NOMO-1 (cell line): ENCODE data around the gene ANKFY1.
A peak's percentile ranks its signal among the peaks of the same experiment; 100 is the strongest.
"Not testable (repeated sequence)": the region's sequence is repeated elsewhere in the genome, so short reads cannot be mapped to it uniquely, and the experiment has no call there.

Experiments used
- DNase-seq, 2 experiments: peaks; one replicate each; lab custom pipeline; 2025; ENCODE audit not compliant: unreplicated experiment in 2 of 2; lab: John Stamatoyannopoulos, UW

The ANKFY1 gene

DNA sequence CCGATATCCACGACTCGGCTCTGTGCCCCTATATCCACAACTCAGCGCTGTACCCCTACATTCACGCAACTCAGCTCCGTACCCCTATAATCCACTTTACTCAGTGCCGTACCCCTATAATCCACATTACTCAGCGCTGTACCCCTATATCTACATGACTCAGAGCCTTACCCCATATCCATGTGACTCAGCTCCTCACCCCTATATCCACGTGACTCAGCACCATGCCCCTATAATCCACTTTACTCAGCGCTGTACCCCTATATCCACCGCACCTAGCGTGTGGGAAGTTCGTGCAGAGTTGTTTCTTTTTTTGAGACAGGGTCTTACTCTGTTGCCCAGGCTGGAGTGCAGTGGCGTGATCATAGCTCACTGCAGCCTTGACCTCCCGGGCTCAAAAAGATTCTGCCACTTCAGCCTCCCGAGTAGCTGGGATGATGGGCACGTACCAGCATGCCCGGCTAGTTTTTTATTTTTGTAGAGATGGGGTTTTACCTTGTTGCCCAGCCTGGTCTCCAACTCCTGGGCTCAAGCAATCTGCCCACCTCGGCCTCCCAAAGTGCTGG is 103.4 kb downstream of the ANKFY1 start:
- no peak for DNase-seq

DNA sequence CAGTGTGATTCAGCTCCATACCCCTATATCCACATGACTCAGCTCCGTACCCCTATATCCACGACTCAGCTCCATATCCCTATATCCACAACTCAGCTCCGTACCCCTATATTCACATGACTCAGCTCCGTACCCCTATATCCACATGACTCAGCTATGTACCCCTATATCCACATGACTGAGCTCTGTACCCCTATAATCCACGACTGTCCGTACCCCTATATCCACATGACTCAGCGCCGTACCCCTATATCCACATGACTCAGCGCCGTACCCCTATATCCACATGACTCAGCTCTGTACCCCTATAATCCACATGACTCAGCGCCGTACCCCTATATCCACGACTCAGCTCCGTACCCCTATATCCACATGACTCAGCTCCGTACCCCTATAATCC is 104.0 kb downstream of the ANKFY1 start:
- no peak for DNase-seq

DNA sequence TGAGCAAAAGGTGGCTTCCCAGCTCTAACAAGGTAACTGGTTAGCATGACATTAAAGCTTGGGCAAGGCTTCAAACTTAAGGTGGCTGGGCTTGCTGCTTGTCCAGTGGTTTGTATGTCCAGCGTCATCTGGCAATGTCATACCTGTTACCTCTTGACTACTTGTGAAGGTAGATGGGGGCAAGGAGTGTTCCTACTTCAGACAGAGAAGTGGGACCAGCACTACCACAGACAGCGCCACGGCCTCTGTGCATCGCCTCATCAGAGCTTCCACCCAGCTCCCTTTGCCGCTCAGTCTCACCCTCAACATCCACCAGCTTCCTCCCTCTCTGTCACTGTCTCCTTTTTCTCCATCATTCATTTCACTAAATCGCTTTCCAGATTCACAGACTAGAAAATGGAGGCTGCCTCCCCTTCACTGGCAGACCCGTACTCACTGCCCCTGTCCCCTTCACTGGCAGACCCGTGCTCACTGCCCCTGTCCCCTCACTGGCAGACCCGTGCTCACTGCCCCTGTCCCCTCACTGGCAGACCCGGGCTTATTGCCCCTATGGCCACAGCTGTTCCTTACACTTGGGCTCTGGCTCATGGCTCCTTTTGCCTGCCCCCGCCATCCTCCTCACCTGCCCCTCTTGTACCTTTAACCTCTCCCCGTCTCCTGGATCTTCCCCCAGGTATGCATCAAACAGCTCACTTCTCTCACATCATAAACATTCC is 106.0 kb downstream of the ANKFY1 start:
- no peak for DNase-seq

DNA sequence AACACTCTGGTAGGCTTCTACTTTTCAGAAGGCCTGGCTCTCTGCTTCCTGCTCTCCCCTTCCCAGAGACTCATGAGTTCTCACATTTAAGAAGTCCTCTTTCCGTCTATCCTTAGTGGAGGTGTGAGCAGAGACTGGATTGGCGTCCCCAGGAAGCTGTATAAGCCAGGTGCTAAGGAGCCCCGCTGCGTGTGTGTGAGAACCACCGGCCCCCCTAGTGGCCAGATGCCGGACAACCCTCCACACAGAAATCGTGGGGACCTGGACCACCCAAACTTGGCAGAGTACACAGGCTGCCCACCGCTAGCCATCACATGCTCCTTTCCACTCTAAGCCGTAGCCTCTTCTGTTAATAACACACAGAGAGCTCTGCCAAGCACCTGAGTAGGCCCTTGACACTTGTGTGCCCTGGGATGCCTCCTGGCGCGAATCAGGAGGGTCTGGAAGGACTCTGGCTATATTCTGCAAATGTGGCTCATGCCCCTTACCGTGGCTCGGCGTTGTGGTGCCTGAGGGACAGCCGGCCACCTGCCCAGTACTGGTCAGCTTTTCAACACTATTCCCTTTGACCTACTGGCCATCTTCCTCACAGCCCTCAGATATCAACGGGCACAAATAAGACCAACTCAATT is 106.9 kb downstream of the ANKFY1 start:
- no peak for DNase-seq

DNA sequence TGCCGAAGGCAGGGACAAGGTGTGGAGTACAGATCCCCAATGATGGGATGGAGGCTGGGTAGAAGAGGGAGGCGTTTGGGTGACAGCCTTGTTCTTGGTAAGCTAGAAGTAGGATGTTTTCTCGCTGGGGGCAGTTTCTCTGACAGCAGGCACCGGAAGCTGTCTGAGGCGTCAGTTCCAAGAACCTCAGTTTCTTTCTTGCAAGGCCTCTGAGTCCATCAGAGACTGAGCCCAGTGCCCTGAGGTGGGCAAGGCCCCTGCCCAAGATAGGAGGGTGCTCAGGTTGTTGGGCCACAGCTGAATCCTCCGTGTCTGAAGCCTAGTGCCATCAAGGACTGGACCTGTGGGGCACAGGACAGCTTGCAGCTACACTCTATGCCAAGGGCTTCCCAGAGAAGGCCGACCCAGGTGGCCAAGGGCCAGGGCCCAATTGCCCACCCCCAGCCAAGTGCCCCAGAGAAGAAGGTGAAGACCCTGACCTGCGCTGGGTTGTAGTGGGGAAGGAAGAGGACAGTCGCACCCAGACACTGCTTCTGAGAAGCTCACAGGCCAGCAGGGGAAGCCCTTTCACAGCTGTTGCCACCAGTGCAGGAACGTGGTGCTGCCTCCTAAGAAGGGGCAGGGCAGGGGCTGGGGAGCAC is 107.7 kb downstream of the ANKFY1 start:
- DNase-seq, result no peak

DNA sequence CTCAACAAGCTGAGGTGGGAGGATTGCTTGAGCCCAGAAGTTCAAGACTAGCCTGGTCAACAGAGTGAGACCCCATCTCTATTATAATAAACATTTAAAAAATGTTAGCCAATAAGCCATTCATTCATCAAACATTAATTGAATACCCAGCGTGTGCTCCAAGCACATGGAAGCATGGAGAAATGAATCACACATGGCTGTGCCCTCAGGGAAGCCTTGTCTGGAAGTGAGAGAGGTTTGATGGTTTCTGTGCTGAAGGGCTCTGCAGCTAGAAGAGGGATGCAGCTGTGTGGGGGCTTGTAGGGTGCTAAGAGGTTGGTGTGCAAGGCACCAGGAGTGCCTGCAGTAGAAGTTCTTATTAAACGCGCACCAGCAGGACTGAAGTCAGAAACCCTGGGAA is 109.6 kb downstream of the ANKFY1 start:
- no peak for DNase-seq

DNA sequence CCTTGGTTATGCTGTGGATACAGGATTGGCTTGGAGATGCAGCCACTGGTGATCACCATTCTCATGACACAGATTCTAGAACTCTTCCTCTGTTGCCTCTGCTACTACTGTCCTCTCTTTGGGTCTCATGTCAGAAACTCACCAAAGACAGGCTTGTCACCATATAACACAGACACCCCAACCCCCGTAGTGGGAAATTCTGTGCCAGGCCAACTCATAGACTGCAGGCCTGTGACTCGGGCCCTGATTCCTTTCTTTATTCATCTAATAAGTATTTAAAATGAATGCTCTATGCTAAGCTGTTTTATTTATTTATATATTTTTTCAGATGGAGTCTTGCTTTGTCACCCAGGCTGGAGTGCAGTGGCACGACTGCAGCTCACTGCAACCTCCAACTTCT is 111.3 kb downstream of the ANKFY1 start:
- DNase-seq, result no peak

DNA sequence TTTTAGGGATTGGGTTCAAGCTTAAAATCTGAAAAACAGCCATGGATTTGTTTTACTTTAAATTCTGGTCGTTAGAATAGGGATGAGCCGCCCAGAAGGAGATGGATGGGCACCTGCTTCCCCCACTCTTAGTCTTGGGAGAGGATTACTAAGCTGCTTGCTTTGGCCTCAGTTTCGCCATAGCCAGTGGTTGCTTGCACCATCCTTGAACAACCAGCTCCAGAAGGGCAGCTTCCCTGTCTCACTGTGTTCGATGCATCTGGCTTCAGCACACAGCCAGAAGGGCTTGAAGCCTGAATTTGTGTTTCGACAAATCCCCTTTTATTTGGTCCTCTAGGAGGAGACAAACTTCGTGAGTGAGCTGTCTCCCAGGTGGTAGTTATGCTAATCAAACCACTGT is 113.7 kb downstream of the ANKFY1 start:
- peak in 1 of 2 experiments; percentile 34 for DNase-seq

DNA sequence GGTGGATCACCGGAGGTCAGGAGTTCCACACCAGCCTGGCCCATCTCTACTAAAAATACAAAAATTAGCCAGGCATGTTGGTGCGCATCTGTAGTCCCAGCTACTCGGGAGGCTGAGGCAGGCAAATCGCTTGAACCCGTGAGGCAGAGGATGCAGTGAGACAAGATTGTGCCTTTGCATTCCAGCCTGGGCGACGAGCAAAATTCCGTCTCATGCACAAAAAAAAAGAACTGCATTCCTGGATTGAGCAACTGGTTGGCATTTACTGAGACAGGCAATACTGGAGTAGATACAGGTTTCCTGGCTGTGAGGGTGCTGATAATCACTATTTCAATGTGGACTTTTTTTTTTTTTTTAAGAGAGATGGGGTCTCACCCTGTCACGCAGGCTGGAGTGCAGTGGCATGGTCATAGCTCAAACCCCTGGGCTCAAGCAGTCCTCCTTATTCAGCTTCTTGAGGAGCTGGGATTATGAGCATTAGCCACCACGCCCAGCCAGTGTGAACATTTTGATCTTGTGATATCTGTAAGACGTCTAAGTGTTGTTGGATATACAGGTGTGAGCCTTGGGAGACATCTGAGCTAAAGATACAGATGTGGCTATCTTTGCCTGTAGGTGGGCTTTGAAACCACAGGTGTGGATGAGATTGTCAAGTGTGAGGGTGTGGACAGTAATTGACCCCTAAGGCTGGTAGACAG is 115.0 kb downstream of the ANKFY1 start:
- no peak for DNase-seq

DNA sequence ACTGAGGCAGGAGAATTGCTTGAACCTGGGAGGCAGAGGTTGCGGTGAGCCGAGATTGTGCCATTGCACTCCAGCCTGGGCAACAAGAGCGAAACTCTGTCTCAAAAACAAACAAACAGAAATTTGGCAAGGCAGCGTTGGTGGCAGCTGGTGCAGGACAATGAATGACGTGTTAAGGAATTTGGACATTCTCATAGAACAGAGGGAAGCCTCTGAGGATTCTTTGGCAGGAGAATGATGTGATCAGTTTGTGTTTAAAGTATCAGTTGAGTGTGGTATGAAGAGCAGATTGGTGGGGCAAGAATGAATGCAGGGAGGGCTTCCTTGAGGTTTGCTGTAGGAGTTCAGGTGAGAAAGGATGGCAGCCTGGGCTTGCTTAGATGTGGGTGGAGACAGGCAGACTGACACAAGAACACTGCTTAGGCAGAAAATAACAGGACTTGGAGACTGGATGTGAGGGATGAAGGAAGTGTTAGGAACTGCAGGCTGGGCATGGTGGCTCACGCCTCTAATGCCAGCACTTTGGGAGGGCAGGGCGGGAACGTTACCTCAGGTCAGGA is 115.9 kb downstream of the ANKFY1 start:
- DNase-seq, result no peak

DNA sequence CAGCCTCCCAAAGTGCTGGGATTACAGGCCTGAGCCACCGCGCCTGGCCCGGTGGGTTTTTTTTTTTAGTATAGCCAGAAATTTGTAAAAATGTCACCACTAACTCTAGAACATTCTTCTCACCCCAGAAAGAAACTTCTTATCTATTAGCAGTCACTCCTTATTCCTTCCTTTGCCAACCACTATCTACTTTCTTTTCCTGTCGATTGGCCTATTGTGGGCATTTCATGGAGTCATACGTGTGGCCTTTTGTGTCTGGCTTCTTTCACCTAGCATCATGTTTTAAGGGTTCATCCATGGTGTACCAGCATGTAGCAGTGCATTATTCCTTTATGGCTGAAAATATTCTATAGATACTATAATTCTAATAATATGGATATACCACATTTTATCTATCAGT is 117.1 kb downstream of the ANKFY1 start:
- no peak for DNase-seq

DNA sequence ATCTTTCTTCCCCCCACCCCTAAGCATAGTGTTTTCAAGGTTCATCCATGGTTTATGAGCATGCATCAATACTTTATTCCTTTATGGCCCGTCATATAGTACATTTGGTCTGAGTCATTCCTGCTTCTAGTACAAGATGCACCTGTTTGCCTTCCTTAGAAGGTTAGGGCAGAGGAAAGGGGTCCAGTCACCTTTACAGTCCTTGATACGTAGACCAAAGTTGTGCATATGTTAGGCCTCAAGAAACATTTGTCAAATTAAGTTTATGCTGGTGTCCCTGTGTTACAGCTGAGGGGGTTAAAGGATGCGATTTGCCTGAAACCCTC is 119.4 kb downstream of the ANKFY1 start:
- DNase-seq, result no peak

DNA sequence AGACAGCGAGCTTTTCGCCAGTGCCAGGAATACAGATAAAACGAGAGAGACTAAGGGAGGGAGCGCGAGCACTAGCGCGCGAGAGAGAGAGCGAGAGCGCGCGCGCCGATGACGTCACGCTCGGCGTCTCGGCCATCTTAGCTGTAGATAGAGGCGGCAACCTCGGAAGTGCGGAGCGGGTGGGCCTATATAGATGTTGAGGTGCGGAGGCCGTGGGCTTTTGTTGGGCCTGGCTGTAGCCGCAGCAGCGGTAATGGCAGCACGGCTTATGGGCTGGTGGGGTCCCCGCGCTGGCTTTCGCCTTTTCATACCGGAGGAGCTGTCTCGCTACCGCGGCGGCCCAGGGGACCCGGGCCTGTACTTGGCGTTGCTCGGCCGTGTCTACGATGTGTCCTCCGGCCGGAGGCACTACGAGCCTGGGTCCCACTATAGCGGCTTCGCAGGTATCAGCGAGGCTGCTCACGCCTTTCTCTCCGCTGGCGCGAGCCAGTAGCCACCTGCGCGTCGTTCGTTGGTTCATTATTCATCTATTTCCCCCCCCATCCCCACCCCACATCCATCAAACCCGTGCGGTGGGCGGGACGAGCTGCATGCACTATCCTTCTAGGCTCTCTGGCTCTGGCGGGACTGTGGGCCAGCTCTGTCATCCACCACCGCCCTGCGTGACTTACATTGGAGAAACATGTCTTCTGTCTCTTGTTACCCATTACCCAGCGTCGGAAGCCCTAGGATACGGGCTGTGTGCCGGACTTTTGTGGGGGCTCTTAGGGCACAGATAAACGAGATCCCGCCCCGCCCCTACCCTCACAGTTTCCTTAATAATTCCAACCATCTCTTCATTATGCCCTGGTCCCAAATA is 120.0 kb downstream of the ANKFY1 start:
- DNase-seq, result peak; percentile 89 to 90

DNA sequence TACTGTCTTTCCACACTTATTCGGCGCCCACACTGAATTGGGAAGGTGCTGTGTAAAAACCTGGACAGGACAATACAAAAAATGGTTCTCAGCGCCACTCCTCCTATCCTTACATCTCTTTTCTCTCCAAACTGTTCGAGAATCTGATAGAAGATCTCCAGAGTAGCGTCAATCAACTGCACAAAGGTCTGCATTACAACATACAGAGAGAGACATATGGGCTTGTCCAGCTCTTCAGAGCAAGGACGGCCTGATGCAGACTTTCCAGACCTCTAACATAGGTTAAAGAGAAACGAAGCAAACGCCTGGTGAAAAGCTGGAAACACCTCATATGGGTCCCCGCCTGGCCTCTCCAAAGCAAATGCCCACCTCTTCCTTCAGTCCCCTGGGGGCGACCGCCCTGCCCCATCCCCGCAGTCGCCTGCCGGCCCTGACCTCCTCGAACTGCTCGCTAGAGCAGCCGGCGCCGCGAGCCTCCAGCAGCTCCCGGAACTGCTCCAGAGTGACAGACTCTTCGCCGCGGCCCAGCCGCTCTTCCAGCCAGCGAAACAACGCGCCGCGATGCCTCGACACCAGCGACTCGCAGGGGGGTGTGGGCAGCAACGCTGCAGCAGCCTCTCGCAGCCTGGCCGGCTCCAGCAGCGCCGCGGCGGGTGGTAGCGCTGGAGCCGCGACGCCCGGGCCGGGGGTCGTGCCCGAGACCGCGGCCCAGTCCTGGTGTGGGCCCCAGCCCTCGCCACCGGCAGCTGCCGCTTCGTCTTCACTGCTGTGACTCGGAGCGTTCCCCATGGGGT is 121.5 kb downstream of the ANKFY1 start:
- DNase-seq, result no peak

DNA sequence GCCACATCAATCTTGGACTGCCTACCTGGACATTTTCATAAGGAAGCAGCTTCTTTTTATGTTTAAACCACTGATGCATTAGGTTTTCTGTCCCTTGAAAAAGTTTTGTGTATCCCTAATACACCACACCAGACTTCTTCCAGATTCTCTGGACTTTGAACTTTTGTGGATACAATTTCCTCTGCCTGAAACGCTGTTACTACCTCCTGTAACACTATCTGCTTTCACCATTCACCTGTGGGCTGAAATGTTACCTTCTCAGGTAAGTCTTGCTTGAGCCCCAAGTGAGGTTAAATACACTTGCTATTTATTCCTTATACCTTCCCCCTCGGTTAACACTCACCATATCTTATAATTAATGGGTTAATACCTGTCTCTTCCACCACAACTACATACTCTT is 123.7 kb downstream of the ANKFY1 start:
- DNase-seq, result no peak

DNA sequence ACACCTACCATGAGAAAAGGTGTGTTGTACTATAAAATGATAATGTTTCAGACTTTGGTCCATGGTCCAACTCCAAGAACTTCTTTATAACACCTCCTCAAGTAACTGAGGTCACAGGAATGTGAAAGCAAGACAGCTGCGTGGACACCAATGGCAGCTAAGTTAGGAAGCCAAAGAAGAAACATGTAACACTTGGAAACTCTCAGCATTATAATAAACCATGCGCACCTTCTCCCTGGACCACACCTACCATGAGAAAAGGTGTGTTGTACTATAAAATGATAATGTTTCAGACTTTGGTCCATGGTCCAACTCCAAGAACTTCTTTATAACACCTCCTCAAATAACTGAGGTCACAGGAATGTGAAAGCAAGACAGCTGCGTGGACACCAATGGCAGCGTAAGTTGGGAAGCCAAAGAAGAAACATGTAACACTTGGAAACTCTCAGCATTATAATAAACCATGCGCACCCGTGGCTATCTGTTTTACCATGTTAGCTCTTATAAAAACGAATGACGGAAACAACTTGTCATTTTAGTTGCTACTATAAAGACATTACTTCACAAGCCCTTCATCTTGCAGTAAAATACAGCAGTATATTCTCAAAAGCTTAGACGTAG is 124.8 kb downstream of the ANKFY1 start:
- DNase-seq, result not testable (repeated sequence)

DNA sequence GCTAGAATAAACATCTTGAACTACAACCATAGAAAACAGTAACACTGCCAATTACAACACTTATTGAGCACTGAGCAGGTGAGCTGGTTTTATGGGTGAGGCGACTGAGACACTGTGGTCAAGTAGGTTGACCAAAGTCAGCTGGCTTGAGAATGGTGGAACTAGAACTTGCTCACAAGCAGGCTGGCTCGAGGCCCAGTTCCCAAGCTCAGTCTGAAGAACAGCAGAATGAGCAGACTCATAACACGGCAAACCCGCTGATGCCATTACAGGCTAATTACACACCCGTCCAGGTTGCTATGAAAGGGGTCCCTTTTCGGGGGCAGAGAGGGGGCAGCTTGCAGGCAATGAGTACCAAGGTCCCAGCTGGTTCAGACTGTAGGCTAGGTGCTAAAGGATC is 127.4 kb downstream of the ANKFY1 start:
- DNase-seq, result no peak

DNA sequence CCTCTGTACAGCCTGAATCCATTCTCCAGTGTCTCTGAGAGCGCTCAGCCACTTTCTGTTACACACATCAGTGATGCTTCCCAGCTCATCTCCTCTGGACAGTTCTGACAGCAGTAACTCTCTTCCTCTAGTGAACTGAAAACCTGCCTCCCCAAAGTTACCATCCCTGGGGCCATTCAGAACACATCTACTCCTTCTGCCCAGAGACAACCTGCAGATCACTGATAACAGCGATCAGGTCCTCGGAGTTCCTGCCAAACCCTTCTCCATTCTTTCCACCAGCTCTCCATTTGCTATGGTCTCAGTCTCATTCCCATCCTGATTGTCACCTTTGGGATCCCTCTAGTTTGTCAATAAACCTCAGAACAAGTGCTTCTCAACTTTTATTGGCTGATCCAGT is 128.3 kb downstream of the ANKFY1 start:
- DNase-seq, result no peak

DNA sequence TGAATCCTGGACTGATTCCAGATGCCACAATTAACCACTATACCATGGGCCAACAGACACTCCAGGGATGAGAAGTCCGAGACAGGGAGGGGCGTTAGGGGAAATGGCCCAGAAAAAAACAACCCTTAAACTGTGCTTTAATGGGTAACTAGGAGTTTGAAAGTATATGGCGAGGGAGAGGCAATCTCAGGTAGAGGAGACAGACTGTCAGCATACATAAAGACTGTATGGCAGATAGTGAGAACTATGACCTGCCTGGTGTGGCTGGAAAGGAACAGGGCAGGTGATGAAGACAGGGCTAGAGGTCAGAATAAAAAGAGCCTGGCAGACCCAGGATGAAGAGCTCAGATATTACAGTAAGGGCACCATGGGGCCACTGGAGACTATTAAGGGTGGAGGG is 129.1 kb downstream of the ANKFY1 start:
- DNase-seq, result no peak
